Skeletal muscle satellite cell (primary cell): ENCODE measurements around the gene BACH2.

Source experiments
- H3K27me3 ChIP-seq: 2 replicates; pipeline ENCODE4 v1.7.0; 2013; ENCODE audit warnings: low read length; ENCODE audit not compliant: control insufficient read depth, insufficient read depth
- H3K36me3 ChIP-seq: 2 replicates; pipeline ENCODE4 v1.7.0; 2013; ENCODE audit warnings: mild to moderate bottlenecking, control low read depth, low read length; ENCODE audit not compliant: insufficient read depth
- H3K4me1 ChIP-seq: 2 replicates; pipeline ENCODE4 v1.7.0; 2013; ENCODE audit warnings: low read length; ENCODE audit not compliant: control insufficient read depth, insufficient read depth
- H3K4me2 ChIP-seq: 2 replicates; pipeline ENCODE4 v1.7.0; 2013; ENCODE audit warnings: mild to moderate bottlenecking, low read length
- H3K4me3 ChIP-seq: 2 replicates; pipeline ENCODE4 v1.7.0; 2013; ENCODE audit warnings: low read length
- H3K9ac ChIP-seq: 2 replicates; pipeline ENCODE4 v1.7.0; 2013; ENCODE audit warnings: mild to moderate bottlenecking, low read depth, low read length, moderate library complexity
- H3K9me3 ChIP-seq: replicated peaks from 2 replicates; pipeline ENCODE4 v1.7.0; 2013; ENCODE audit warnings: mild to moderate bottlenecking, control low read depth, low read length

Gene BACH2

GRCh38 chr6:90186637-90187371 lies 109.8 kb downstream of the BACH2 start:
- H3K9me3 ChIP-seq = no peaks in the 10 kb centered on the region
- H3K4me1 ChIP-seq = no peaks in the 10 kb centered on the region
- no peaks in the 10 kb centered on the region for H3K36me3 ChIP-seq
- no peaks in the 10 kb centered on the region for H3K27me3 ChIP-seq
- H3K4me3 ChIP-seq = no peak overlapping the region
- H3K4me2 ChIP-seq = no peak overlapping the region
- H3K9ac ChIP-seq = no peak overlapping the region

DNA sequence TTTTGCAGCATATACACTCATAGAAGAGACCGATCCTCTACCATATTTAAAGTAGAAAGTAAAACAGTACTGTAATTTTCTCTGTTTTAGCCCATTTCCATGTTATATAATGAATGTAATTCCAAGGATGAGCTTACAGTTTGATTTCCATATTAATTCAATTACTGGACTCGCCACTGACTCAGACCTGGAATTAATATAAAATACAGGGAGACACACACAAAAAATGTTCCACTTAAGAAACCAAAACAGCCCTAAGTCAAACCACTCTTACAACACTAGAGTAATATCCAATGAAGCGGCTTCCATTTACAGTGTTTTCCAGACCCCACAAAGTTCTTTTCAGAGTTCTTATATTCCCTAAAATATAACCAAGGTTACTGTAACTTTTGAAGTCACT lies 110.6 kb downstream of the BACH2 start:
- no peak overlapping the region for H3K4me3 ChIP-seq
- H3K4me1 ChIP-seq = no peaks in the 10 kb centered on the region
- H3K9ac ChIP-seq = no peak overlapping the region

DNA sequence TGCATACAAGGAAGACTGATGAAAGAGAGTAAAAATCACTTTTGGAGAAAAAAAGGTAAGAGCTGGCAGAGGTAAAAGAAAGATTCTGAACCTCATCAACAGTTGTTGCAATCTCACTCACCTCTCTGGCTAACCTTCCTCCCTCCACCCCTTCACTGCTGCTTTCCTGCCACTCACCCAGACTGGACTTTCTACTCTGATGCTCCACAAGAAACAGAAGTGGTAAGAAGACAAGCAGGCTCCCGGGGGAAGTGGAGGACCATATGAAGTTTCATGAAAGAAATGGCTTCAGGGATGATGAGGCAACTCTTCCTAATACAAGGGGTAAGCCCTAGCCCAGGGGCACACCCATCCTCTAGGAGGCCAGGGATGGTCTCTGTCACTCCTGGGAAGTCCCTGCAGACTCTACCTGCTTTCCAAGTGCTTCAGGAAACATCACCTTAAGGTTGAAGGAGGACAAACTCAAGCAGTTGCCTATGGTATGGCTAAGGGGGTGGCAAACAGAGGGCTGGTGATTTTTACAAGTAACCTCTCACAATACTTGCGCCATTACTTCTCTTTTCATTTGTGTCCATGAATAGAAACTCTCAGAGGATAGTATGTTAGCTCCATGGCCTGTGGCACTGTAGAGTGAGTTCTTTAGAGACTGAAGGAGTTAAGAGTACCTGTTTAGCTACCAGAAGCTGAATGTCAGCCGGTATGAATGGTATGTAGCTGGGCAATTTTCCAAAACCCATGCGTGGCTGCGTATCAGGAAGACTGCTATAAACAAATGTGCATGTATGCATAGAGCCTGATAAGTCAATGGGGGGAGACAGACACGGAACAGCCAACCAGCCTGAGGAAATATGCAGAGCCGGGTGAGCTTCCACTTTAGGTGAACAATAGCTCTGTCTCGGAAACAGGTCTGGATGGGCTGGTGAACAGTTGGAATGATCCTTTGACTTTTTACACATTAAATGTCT lies 112.0 kb downstream of the BACH2 start:
- Histone ChIP-seq H3K36me3 (no peaks in the 10 kb centered on the region), H3K27me3 (no peaks in the 10 kb centered on the region), H3K4me1 (no peaks in the 10 kb centered on the region), H3K9me3 (no peaks in the 10 kb centered on the region), H3K9ac (no peak overlapping the region), H3K4me2 (no peak overlapping the region), H3K4me3 (no peak overlapping the region)

More for the DNA sequence above, 110.6 kb downstream of the BACH2 start:
- no peaks in the 10 kb centered on the region for H3K27me3 ChIP-seq
- H3K9me3 ChIP-seq = no peaks in the 10 kb centered on the region
- no peak overlapping the region for H3K4me2 ChIP-seq
- no peaks in the 10 kb centered on the region for H3K36me3 ChIP-seq

DNA sequence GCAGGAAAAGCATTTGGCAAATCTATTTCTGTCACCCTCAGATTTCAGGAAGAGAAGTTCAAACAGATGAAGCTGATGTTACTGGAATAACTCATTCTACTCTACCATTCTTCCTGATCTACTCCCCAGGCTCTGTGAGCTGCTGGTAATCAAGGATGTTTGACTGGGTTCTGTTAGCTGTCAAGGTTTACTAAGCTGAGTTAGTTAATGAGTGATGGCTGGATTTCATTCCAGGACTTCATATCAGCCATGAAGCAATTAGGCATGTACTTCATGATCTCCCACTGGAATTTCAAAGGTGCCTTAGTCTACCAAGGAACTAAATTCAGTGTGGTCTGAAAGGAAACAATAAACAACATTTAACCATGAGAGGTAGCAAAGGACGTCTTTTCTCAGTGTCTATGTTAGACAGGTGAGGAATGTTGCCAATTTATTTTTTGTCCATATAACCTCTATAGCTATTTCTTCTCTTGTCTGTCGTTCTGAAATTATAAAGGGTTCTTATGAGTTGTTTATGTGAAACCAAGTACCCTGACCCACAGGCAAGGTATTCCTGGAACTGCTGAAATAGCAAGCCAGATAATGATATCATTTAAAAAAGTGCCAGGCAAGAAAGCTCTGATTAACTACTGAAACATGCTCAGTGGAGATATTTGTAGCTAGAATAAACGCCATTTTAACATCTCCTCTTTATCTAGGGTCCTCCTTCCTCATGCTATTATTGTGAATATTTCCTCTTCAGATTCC lies 112.9 kb downstream of the BACH2 start:
- no peak overlapping the region for H3K4me3 ChIP-seq
- H3K4me1 ChIP-seq = peaks cover 1% of the 10 kb centered on the region
- no peaks in the 10 kb centered on the region for H3K27me3 ChIP-seq
- H3K4me2 ChIP-seq = no peak overlapping the region
- no peak overlapping the region for H3K9ac ChIP-seq
- H3K9me3 ChIP-seq = no peaks in the 10 kb centered on the region
- H3K36me3 ChIP-seq = no peaks in the 10 kb centered on the region

- Histone ChIP-seq H3K4me2 (no peak overlapping the region), H3K36me3 (no peaks in the 10 kb centered on the region), H3K4me1 (peaks cover 5% of the 10 kb centered on the region), H3K9me3 (no peaks in the 10 kb centered on the region), H3K27me3 (peaks cover 3% of the 10 kb centered on the region), H3K9ac (no peak overlapping the region), H3K4me3 (no peak overlapping the region)
These were observed 116.1 kb downstream of the BACH2 start for GRCh38 chr6:90180526-90180925.

DNA sequence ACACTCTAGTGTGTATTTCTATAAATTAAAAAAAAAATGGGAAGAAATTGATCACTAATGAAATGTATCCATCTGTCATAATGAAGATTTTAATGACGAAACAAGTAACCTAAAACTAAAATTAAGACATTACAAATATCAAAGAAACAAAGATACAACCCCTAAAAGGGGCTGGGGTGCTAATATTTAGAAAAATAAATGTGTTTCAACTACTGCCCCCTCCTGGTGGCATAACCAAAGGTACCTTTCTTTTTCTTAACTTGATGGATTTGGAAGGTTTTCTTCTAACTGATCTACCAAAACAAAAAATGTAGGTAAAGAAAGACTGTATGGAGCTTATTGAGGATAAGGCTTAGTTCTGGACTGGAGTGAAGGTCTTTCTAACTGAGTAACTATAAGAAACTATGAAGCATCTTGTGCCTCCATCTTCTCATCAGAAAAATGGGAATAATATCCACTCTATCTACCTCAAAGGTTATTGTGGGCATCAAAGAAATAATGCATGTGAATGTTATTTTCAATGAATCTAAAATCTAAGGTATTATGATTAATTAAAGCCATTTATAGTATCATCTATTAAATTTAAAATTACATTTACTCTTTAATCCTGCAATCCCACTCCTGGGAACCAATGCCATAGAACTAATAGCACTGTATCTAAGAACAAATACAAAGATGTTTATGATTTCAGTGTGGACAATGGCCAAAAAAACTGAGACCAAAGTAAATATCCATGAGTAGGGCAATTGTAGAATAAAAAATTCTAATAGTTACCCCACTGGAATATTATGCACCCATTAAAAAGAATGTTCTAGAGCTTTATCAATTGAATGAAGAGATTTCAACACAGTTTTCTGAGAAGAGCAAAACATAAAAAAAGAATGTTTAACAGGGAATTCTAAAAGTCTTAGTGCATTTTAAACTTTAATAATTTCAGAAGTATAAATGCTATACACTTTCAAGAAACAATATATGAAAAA lies 117.2 kb downstream of the BACH2 start:
- no peak overlapping the region for H3K4me3 ChIP-seq
- no peak overlapping the region for H3K4me2 ChIP-seq
- H3K4me1 ChIP-seq = peaks cover 5% of the 10 kb centered on the region
- no peaks in the 10 kb centered on the region for H3K9me3 ChIP-seq
- no peaks in the 10 kb centered on the region for H3K36me3 ChIP-seq
- H3K27me3 ChIP-seq = peaks cover 3% of the 10 kb centered on the region
- no peak overlapping the region for H3K9ac ChIP-seq

DNA sequence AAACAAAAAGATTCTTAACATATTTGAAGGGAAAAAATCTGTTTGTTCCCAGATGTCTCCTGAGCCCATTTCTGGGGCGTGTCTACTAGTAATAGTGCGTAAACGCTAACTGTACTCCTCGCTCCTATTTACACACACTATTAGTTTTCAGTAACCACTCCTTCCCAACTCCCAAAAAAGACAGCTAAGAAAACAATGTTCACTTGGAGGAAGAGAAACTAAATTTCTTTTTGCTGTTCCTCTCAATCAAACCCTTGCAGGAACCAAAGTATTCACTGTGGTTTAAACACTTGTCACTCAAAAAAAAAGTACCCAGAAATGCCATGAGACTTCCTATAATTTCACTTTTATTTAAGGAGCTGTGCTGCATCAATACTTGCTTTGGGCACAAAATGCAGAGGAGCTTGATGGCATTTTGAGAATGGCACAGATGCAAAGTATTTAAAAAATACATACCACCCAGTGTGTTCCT lies 118.2 kb downstream of the BACH2 start:
- Histone ChIP-seq H3K27me3 (peaks cover 3% of the 10 kb centered on the region), H3K4me1 (peaks cover 5% of the 10 kb centered on the region), H3K9me3 (no peaks in the 10 kb centered on the region), H3K4me3 (no peak overlapping the region), H3K9ac (peak overlapping the region; percentile 5), H3K4me2 (peak overlapping the region; percentile 10), H3K36me3 (no peaks in the 10 kb centered on the region)

GRCh38 chr6:90177544-90178383 lies 118.9 kb downstream of the BACH2 start:
- no peak overlapping the region for H3K4me3 ChIP-seq
- no peak overlapping the region for H3K9ac ChIP-seq
- no peaks in the 10 kb centered on the region for H3K9me3 ChIP-seq
- H3K4me1 ChIP-seq = peaks cover 5% of the 10 kb centered on the region
- H3K27me3 ChIP-seq = peaks cover 3% of the 10 kb centered on the region
- no peaks in the 10 kb centered on the region for H3K36me3 ChIP-seq
- H3K4me2 ChIP-seq = no peak overlapping the region

DNA sequence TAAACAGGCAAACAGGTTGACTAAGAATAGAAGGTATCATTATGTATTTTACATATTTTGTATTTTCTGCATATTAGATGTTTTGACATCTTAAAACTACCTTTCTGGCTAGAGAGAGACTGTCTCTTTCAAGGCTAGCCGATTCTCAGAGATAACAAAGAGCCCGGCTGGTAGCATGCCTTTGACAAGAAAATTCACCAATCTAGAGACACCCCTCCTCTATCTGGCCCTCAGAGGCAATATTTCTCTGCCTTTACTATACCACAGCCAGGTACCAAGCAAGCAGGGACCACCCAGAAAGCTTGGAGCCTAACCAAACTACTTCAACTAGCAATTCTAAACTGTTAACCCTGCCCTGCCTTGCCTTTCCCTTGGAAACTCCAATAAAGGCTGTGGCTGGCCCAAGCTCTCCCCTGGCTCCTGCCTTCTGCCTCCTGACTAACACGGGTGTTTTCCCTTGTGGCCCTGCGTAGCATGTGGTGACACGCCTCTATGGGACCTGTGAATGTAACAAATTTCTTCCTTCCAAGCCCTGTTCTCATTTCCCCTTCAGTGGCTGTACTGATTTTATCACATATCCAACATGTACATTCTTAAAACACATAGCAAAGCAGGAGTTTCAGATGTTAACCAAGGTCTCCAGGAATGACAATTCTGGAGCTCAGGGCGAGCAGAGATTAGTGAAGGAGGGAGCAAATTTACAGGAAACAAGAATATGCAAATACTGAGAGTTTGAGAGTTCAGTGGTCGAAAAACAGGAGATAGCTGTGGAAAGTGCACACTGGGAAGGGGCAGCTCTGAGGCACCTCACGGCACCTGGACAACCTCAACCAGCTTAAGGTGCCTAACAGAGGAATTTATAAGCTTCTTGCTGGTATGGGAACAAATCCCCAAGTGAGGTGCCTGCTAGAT lies 120.8 kb downstream of the BACH2 start:
- H3K9me3 ChIP-seq = no peaks in the 10 kb centered on the region
- no peak overlapping the region for H3K9ac ChIP-seq
- no peak overlapping the region for H3K4me2 ChIP-seq
- peaks cover 5% of the 10 kb centered on the region for H3K4me1 ChIP-seq
- no peak overlapping the region for H3K4me3 ChIP-seq
- H3K36me3 ChIP-seq = no peaks in the 10 kb centered on the region
- peaks cover 3% of the 10 kb centered on the region for H3K27me3 ChIP-seq
